GM12878 (cell line): ENCODE results near the gene ATL2. TPM values are rescaled to one million over a fixed set of nuclear protein-coding genes. Genes with fewer than 3 reads are reported as not detected.

Experiments used
- ATAC-seq: fragments of 200-7000 bp; cut with Tn5 transposase; 3 replicates; pipeline ENCODE4 v1.9.1; 2020; ENCODE audit warnings: mild to moderate bottlenecking, moderate library complexity
- BruUV-seq: library from RNA; stranded (reverse); fragments of 400-500 nt; replicated peaks from 2 replicates; lab custom pipeline; 2021; lab: Mats Ljungman, UMichigan
- CTCF ChIA-PET: fragments of 300-600 bp; sonication (Branson Sonifier 250); formaldehyde crosslinking; extraction: SDS; loops from one replicate; lab custom pipeline; 2021; ENCODE audit warnings: inconsistent platforms; lab: Yijun Ruan, JAX
- POLR2A ChIA-PET: fragments of 350-600 bp; formaldehyde crosslinking; extraction: SDS; loops from one replicate; lab custom pipeline; 2021; ENCODE audit warnings: inconsistent platforms; lab: Charles Lee
- RAD21 ChIA-PET: fragments of 300-600 bp; sonication (Branson Sonifier 250); formaldehyde crosslinking; loops from one replicate; lab custom pipeline; 2023; ENCODE audit warnings: antibody characterized with exemption; ENCODE audit not compliant: unreplicated experiment; lab: Charles Lee
- SMC1A ChIA-PET: fragments of 300-600 bp; sonication (Branson Sonifier 250); formaldehyde crosslinking; loops from one replicate; lab custom pipeline; 2023; ENCODE audit not compliant: unreplicated experiment, uncharacterized antibody; lab: Charles Lee
- DNase-seq: peaks from one replicate; pipeline ENCODE4 v3.0.0-alpha.2; 2011; ENCODE audit warnings: low read depth, low spot score
- FAIRE-seq: peaks from 3 replicates; lab custom pipeline; 2011; peaks lifted over from hg19 to GRCh38; lab: Jason Lieb, UNC
- H2AFZ ChIP-seq: 2 replicates; pipeline ENCODE4 v1.6.0; 2011; ENCODE audit warnings: low read depth, low read length, control low read depth; ENCODE audit not compliant: control insufficient read depth
- H3K27ac ChIP-seq: 2 replicates; pipeline ENCODE4 v1.5.1; 2011; ENCODE audit warnings: control low read depth; ENCODE audit not compliant: control insufficient read depth, insufficient read depth
- H3K27me3 ChIP-seq, 2 experiments: replicated peaks in 1 of 2; 2 replicates each; pipeline versions ENCODE4 v1.6.0 to v1.6.1; 2011; ENCODE audit warnings: low read length in 1 of 2; ENCODE audit not compliant: control insufficient read depth in 2 of 2, insufficient read depth in 2 of 2
- H3K36me3 ChIP-seq, 2 experiments: 2 replicates each; pipeline ENCODE4 v1.5.1; 2011; ENCODE audit warnings: low read length in 1 of 2; ENCODE audit not compliant: control insufficient read depth in 2 of 2, insufficient read depth in 2 of 2
- H3K4me1 ChIP-seq: 2 replicates; pipeline ENCODE4 v1.6.1; 2011; ENCODE audit warnings: mild to moderate bottlenecking, low read length, moderate library complexity, mixed read lengths; ENCODE audit not compliant: control insufficient read depth, insufficient read depth
- H3K4me2 ChIP-seq: 2 replicates; pipeline ENCODE4 v1.6.0; 2011; ENCODE audit warnings: control low read depth; ENCODE audit not compliant: control insufficient read depth, insufficient read depth
- H3K4me3 ChIP-seq: fragments of 200-600 bp; sonication (generic); 2 replicates; pipeline ENCODE4 v1.5.1; 2016
- H3K79me2 ChIP-seq: 2 replicates; pipeline ENCODE4 v1.6.0; 2011; ENCODE audit warnings: low read length; ENCODE audit not compliant: control insufficient read depth, insufficient read depth
- H3K9ac ChIP-seq: 2 replicates; pipeline ENCODE4 v1.8.0; 2011; ENCODE audit warnings: low read length, control low read depth, mixed read lengths; ENCODE audit not compliant: control insufficient read depth, insufficient read depth
- H3K9me3 ChIP-seq: replicated peaks from 3 replicates; pipeline ENCODE4 v1.5.1; 2011; ENCODE audit warnings: mild to moderate bottlenecking, low read length; ENCODE audit not compliant: control insufficient read depth, insufficient read depth
- H4K20me1 ChIP-seq: 2 replicates; pipeline ENCODE4 v1.6.0; 2011; ENCODE audit not compliant: control insufficient read depth, insufficient read depth
- CEBPB ChIP-seq, 2 experiments: fragments of 150-350 bp in 1 of 2; IDR thresholded peaks; 2 replicates each; pipeline ENCODE4 v1.6.1; 2012 to 2014; ENCODE audit warnings: low read depth in 2 of 2, low read length in 2 of 2, borderline replicate concordance in 1 of 2, inconsistent platforms in 1 of 2
- FOXM1 ChIP-seq: IDR thresholded peaks from 2 replicates; pipeline ENCODE4 v1.6.1; 2012; ENCODE audit warnings: low read depth, mild to moderate bottlenecking, inconsistent platforms, low read length, moderate library complexity
- KLF5 ChIP-seq: fragments of 450-650 bp; IDR thresholded peaks from 2 replicates; pipeline ENCODE4 v1.6.1; 2014; ENCODE audit warnings: mild to moderate bottlenecking; ENCODE audit not compliant: partially characterized antibody
- RUNX3 ChIP-seq: IDR thresholded peaks from 2 replicates; pipeline ENCODE4 v1.6.1; 2012; ENCODE audit warnings: low read length, inconsistent platforms
- YBX1 ChIP-seq: fragments of 450-650 bp; IDR thresholded peaks from 2 replicates; pipeline ENCODE4 v1.6.1; 2016; ENCODE audit warnings: antibody characterized with exemption
- WGBS: methylation state at CpG from one replicate; pipeline ENCODE4 v1.1.6; 2016; ENCODE audit warnings: low lambda C conversion rate; ENCODE audit not compliant: insufficient replicate concordance, insufficient coverage; ENCODE audit errors: missing lambda C conversion rate; 5-methylcytosine and 5-hydroxymethylcytosine counted together
- in situ Hi-C: fragments of 300-500 bp; cut with MboI; formaldehyde crosslinking; loops from 9 replicates; pipeline ENCODE4 v1.14.3; 2018; ENCODE audit warnings: mixed read lengths
- intact Hi-C: fragments of 100-400 bp; cut with micrococcal nuclease; formaldehyde crosslinking; loops from one replicate; pipeline ENCODE4 v1.14.2; 2022; ENCODE audit not compliant: unreplicated experiment
- polyA plus RNA-seq, 11 experiments: library from polyadenylated mRNA; depleted of rRNA in 4 of 11; unstranded in 6 of 11; stranded (reverse) in 5 of 11; fragments of >200 nt; fragmentation: Nextera tagmentation in 4 of 11; fragmentation: Illumina TruSeq in 1 of 11; extraction: Ambion mirVana in 4 of 11; extraction: Trizol in 1 of 11; gene quantifications; 1 replicate in 1 of 11; 2 replicates in 10 of 11; pipeline versions ENCODE4 v1.2.1 to v1.2.3, GENCODE V29; 2011 to 2016; ENCODE audit warnings: inconsistent platforms in 2 of 11, missing spikeins in 2 of 11, low read depth in 1 of 11
- total RNA-seq, 4 experiments: library from RNA; depleted of rRNA in 3 of 4; stranded (reverse); fragments of >200 nt in 3 of 4; fragmentation: Illumina TruSeq in 1 of 4; extraction: Trizol in 1 of 4; gene quantifications; 2 replicates each; pipeline versions ENCODE4 v1.2.1 to v1.2.3, GENCODE V29; 2013 to 2021
- TF ChIP-seq, protein P1 (sequence below): IDR thresholded peaks from 2 replicates; pipeline ENCODE4 v1.6.1; 2012; ENCODE audit warnings: mild to moderate bottlenecking, low read depth, low read length
- TF ChIP-seq, protein P2 (sequence below): IDR thresholded peaks from 2 replicates; pipeline ENCODE4 v1.6.1; 2012; ENCODE audit warnings: low read depth, low read length, improper control_type of control experiment

Gene ATL2
- total and polyA plus RNA-seq, 10 of the 15 experiments (the other 5 are each of a cell fraction or from before 2014, with no cell fraction given) = 8.6 to 51.5 (median 41.8) TPM

DNA sequence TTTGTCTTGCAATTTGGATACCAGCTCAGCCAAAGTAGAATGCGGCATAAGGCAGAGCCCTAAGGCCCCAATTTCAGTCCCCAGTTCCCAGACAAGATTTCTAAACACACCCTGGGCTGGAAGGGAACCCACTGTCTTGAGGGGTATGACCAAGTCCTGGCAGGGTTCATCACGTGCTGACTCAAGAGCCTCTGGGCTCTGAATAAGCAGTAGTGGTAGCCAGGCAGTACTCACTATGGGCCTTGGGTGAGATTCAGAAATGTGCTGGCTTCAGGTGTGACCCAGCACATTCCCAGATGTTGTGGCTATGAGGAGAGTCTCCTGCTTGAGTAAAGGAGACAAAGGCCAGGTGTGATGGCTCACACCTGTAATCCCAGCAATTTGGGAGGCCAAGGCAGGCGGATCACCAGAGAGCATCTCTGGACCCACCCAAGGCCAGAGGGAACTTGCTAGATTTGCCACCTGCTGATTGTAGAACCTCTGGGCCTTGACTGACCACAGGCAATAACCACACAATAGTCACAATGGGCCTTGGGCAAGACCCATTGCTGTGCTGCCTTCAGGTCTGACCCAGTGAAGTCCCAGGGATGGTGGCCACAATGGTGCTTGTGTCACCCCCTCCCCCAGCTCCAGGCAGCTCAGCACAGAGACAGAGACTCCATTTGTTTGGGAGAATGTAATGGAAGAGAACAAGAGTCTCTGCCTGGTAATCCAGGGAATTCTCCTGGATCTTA lies 74.9 kb downstream of the ATL2 start:
- no peaks in the 10 kb centered on the region; the same call in 2 of the 3 replicates for H3K9me3 ChIP-seq
- no peak overlapping the region for H3K9ac ChIP-seq
- POLR2A ChIA-PET = no interaction called here
- ATAC-seq (peak; percentile 56), DNase-seq (no peak), FAIRE-seq (no peak)
- H3K4me3 ChIP-seq = no peak overlapping the region
- TF ChIP-seq RUNX3 = 0 out of 2 replicates have a peak, but pooled peaks have one; percentile 8
- TF ChIP-seq, protein P1, sequence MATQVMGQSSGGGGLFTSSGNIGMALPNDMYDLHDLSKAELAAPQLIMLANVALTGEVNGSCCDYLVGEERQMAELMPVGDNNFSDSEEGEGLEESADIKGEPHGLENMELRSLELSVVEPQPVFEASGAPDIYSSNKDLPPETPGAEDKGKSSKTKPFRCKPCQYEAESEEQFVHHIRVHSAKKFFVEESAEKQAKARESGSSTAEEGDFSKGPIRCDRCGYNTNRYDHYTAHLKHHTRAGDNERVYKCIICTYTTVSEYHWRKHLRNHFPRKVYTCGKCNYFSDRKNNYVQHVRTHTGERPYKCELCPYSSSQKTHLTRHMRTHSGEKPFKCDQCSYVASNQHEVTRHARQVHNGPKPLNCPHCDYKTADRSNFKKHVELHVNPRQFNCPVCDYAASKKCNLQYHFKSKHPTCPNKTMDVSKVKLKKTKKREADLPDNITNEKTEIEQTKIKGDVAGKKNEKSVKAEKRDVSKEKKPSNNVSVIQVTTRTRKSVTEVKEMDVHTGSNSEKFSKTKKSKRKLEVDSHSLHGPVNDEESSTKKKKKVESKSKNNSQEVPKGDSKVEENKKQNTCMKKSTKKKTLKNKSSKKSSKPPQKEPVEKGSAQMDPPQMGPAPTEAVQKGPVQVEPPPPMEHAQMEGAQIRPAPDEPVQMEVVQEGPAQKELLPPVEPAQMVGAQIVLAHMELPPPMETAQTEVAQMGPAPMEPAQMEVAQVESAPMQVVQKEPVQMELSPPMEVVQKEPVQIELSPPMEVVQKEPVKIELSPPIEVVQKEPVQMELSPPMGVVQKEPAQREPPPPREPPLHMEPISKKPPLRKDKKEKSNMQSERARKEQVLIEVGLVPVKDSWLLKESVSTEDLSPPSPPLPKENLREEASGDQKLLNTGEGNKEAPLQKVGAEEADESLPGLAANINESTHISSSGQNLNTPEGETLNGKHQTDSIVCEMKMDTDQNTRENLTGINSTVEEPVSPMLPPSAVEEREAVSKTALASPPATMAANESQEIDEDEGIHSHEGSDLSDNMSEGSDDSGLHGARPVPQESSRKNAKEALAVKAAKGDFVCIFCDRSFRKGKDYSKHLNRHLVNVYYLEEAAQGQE = no peak
- TF ChIP-seq YBX1 = no peak
- no peak for TF ChIP-seq KLF5
- TF ChIP-seq, protein P2, sequence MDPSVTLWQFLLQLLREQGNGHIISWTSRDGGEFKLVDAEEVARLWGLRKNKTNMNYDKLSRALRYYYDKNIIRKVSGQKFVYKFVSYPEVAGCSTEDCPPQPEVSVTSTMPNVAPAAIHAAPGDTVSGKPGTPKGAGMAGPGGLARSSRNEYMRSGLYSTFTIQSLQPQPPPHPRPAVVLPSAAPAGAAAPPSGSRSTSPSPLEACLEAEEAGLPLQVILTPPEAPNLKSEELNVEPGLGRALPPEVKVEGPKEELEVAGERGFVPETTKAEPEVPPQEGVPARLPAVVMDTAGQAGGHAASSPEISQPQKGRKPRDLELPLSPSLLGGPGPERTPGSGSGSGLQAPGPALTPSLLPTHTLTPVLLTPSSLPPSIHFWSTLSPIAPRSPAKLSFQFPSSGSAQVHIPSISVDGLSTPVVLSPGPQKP = no peak
- TF ChIP-seq FOXM1 = no peak
- no peak for TF ChIP-seq CEBPB (IDR thresholded peaks at IDR 0.05; ENCODE audit: borderline replicate concordance in 1 of 2, low read depth in 2 of 2, low read length in 2 of 2)
- peaks cover 18% of the 10 kb centered on the region for H3K4me1 ChIP-seq
- H2AFZ ChIP-seq = no peak overlapping the region
- SMC1A ChIA-PET = interaction anchor here (0.8 to 0.9 kb wide), 2 partner anchors 13 to 193 kb away, joined by 3 read pairs; no protein-coding TSS in a partner anchor
- CTCF ChIA-PET = interaction anchor here (1.3 kb wide), 1 partner anchor 206 kb away, joined by 3 read pairs; no protein-coding TSS in a partner anchor
- 82% methylated on average over 3 of the region's 3 CpGs for WGBS
- H3K36me3 ChIP-seq = peaks cover 13 to 19% of the 10 kb centered on the region in 2 experiments
- no peak overlapping the region for H3K4me2 ChIP-seq
- intact Hi-C loops (no loop called here), in situ Hi-C loops (no loop called here)
- RAD21 ChIA-PET = interaction anchor here (0.5 kb wide), 1 partner anchor 28 kb away, joined by 5 read pairs; no protein-coding TSS in a partner anchor
- H3K27ac ChIP-seq = peak overlapping the region; percentile 66
- BruUV-seq = no TSS peak
- H4K20me1 ChIP-seq = no peaks in the 10 kb centered on the region
- no peaks in the 10 kb centered on the region for H3K27me3 ChIP-seq
- H3K79me2 ChIP-seq = peaks cover 2% of the 10 kb centered on the region
